ENCODE data around the gene TCF7L1.

DNA sequence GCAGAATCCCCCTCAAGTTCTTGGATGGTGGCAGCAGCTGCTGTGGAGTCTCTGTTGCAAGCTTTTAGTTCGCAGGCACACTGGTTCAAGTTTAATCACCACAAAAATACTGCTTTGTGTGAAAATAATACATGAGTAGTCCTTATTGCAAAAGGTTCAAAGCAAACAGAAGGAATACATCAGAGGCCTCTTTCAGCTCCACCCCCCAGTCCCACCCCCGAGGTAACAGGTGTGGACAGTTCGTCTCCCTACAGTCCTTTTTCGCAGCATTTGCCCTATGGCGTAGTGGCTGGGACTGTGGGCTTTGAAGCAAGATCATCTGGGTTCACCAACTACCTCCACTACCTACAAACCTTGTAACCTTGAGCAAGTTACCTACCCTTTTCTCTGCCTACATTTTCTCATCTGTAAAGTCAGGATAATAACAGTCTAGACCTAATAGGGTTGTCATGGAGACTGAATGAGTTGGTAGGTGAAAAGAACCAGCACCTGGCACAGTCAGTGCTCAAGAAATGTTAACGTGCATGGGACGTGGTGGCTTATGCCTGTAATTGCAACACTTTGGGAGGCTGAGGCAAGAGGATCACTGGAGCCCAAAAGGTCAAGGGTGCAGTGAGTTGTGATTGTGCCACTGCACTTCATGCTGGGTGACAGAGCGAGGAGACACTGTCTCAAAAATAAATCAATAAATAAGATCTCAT, 61.7 kb downstream of the TCF7L1 start:
- TF ChIP-seq, protein P1, sequence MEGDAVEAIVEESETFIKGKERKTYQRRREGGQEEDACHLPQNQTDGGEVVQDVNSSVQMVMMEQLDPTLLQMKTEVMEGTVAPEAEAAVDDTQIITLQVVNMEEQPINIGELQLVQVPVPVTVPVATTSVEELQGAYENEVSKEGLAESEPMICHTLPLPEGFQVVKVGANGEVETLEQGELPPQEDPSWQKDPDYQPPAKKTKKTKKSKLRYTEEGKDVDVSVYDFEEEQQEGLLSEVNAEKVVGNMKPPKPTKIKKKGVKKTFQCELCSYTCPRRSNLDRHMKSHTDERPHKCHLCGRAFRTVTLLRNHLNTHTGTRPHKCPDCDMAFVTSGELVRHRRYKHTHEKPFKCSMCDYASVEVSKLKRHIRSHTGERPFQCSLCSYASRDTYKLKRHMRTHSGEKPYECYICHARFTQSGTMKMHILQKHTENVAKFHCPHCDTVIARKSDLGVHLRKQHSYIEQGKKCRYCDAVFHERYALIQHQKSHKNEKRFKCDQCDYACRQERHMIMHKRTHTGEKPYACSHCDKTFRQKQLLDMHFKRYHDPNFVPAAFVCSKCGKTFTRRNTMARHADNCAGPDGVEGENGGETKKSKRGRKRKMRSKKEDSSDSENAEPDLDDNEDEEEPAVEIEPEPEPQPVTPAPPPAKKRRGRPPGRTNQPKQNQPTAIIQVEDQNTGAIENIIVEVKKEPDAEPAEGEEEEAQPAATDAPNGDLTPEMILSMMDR (IDR thresholded peaks at IDR 0.05), result no peak
- no peak for TF ChIP-seq POLR2A (IDR thresholded peaks at IDR 0.05)
